SK-N-SH treated with all-trans-retinoic acid at 6 μM for 48 hours (cell line): Measurements from ENCODE around the gene HMBS.

ENCODE experiments used
- BACH2 ChIP-seq: fragments of 250-450 bp; sonication (Bioruptor Pico); IDR thresholded peaks from 2 replicates; pipeline ENCODE4 v1.9.0; 2021; ENCODE audit warnings: mild to moderate bottlenecking, borderline replicate concordance
- CSDC2 ChIP-seq: fragments of 250-450 bp; sonication (Bioruptor Pico); IDR thresholded peaks from 2 replicates; pipeline ENCODE4 v1.5.0; 2020; ENCODE audit warnings: mild to moderate bottlenecking, moderate library complexity
- ESRRG ChIP-seq: fragments of 250-450 bp; sonication (Bioruptor Pico); IDR thresholded peaks from 2 replicates; pipeline ENCODE4 v1.6.1; 2021; ENCODE audit warnings: mild to moderate bottlenecking
- GLIS3 ChIP-seq: fragments of 250-450 bp; sonication (Bioruptor Pico); IDR thresholded peaks from 2 replicates; pipeline ENCODE4 v1.5.0; 2020; ENCODE audit warnings: mild to moderate bottlenecking, moderate library complexity
- OSR1 ChIP-seq: fragments of 250-450 bp; sonication (Bioruptor Pico); IDR thresholded peaks from 2 replicates; pipeline ENCODE4 v1.8.0; 2022; ENCODE audit warnings: moderate library complexity, mild to moderate bottlenecking, inconsistent platforms
- PATZ1 ChIP-seq: fragments of 250-450 bp; sonication (Bioruptor Pico); IDR thresholded peaks from 2 replicates; pipeline ENCODE4 v1.8.0; 2020; ENCODE audit warnings: mild to moderate bottlenecking, moderate library complexity, borderline replicate concordance
- RARB ChIP-seq: fragments of 250-450 bp; sonication (Bioruptor Pico); IDR thresholded peaks from 2 replicates; pipeline ENCODE4 v1.8.0; 2021; ENCODE audit warnings: mild to moderate bottlenecking, moderate library complexity
- SNAI2 ChIP-seq: fragments of 250-450 bp; sonication (Bioruptor Pico); IDR thresholded peaks from 2 replicates; pipeline ENCODE4 v1.5.0; 2020; ENCODE audit warnings: mild to moderate bottlenecking, moderate library complexity
- TOX ChIP-seq: fragments of 250-450 bp; sonication (Bioruptor Pico); IDR thresholded peaks from 2 replicates; pipeline ENCODE4 v1.8.0; 2021; ENCODE audit warnings: mild to moderate bottlenecking, moderate library complexity, borderline replicate concordance
- TSHZ2 ChIP-seq: fragments of 250-450 bp; sonication (Bioruptor Pico); IDR thresholded peaks from 2 replicates; pipeline ENCODE4 v1.5.0; 2020; ENCODE audit warnings: mild to moderate bottlenecking, moderate library complexity
- ZC3H10 ChIP-seq: fragments of 250-450 bp; sonication (Bioruptor Pico); IDR thresholded peaks from 2 replicates; pipeline ENCODE4 v1.5.1; 2021; ENCODE audit warnings: mild to moderate bottlenecking, moderate library complexity
- ZFP3 ChIP-seq: fragments of 250-450 bp; sonication (Bioruptor Pico); IDR thresholded peaks from 2 replicates; pipeline ENCODE4 v1.5.0; 2020; ENCODE audit warnings: mild to moderate bottlenecking, moderate library complexity
- ZNF70 ChIP-seq: fragments of 450-650 bp; formaldehyde crosslinking; IDR thresholded peaks from 2 replicates; pipeline ENCODE4 v1.5.0; 2020; ENCODE audit warnings: mild to moderate bottlenecking, moderate library complexity
- ZNF8 ChIP-seq: fragments of 450-650 bp; formaldehyde crosslinking; IDR thresholded peaks from 2 replicates; pipeline ENCODE4 v1.5.0; 2020; ENCODE audit warnings: mild to moderate bottlenecking, moderate library complexity

- no peak for TF ChIP-seq TOX
- TF ChIP-seq ZC3H10 (CRISPR knock-in tag): no peak
- TF ChIP-seq ZNF8 (CRISPR knock-in tag): no peak
- TF ChIP-seq ZFP3: no peak
- TF ChIP-seq PATZ1 (CRISPR knock-in tag): no peak
- no peak for TF ChIP-seq RARB (CRISPR knock-in tag)
- TF ChIP-seq BACH2: no peak
- TF ChIP-seq CSDC2 (CRISPR knock-in tag): no peak
- TF ChIP-seq SNAI2 (CRISPR knock-in tag): no peak
- TF ChIP-seq ZNF70 (CRISPR knock-in tag): no peak
- no peak for TF ChIP-seq OSR1 (CRISPR knock-in tag)
- no peak for TF ChIP-seq GLIS3 (CRISPR knock-in tag)
- no peak for TF ChIP-seq TSHZ2 (CRISPR knock-in tag)
- TF ChIP-seq ESRRG (CRISPR knock-in tag): no peak
Observed at GRCh38 chr11:119117004-119117706, 32.5 kb downstream of the HMBS start.
